ENCODE measurements around the gene ANKEF1. TPM values are rescaled to one million over a fixed set of nuclear protein-coding genes. Genes with fewer than 3 reads are reported as not detected.

Gene ANKEF1
- total and polyA plus RNA-seq, 10 of the 15 experiments (the other 5 are each of a cell fraction or from before 2014, with no cell fraction given) = 0.04 to 3.0 (median 0.89) TPM

GRCh38 chr20:10047427-10047826 is 12.6 kb downstream of the ANKEF1 start:
- 23% methylated on average over 4 of the region's 4 CpGs for WGBS (ENCODE audit: insufficient coverage, insufficient replicate concordance, low lambda C conversion rate, missing lambda C conversion rate)
- POLR2A ChIA-PET = no interaction called here

More at GRCh38 chr20:10047427-10047826, 12.6 kb downstream of the ANKEF1 start:
- Histone ChIP-seq H4K20me1 (ENCODE audit: control insufficient read depth, insufficient read depth) (no peaks in the 10 kb centered on the region), H3K4me1 (ENCODE audit: control insufficient read depth, insufficient read depth, low read length) (no peaks in the 10 kb centered on the region), H3K27ac (ENCODE audit: control insufficient read depth, insufficient read depth) (no peak overlapping the region), H3K4me3 (no peak overlapping the region), H3K36me3 (ENCODE audit: control insufficient read depth in 2 of 2, insufficient read depth in 2 of 2, low read length in 1 of 2) (no peaks in the 10 kb centered on the region), H3K27me3 (replicated peaks in 1 of 2; ENCODE audit: control insufficient read depth in 2 of 2, insufficient read depth in 2 of 2, low read length in 1 of 2) (no peaks in the 10 kb centered on the region), H3K79me2 (ENCODE audit: control insufficient read depth, insufficient read depth, low read length) (no peaks in the 10 kb centered on the region), H3K4me2 (ENCODE audit: control insufficient read depth, insufficient read depth) (no peak overlapping the region), H3K9ac (ENCODE audit: control insufficient read depth, insufficient read depth, low read length) (no peak overlapping the region), H3K9me3 (replicated peaks; ENCODE audit: control insufficient read depth, insufficient read depth, low read length) (no peaks in the 10 kb centered on the region), H2AFZ (ENCODE audit: control insufficient read depth, low read depth, low read length) (no peak overlapping the region)
- intact Hi-C loops (cut with micrococcal nuclease; ENCODE audit: unreplicated experiment) = no loop called here
- BruUV-seq (replicated peaks) = no TSS peak
- TF ChIP-seq CBFB (IDR thresholded peaks at IDR 0.05; ENCODE audit: low read depth) (no peak), REST (IDR thresholded peaks at IDR 0.05; ENCODE audit: low read depth, low read length) (no peak), ATF3 (IDR thresholded peaks at IDR 0.05; ENCODE audit: borderline replicate concordance, extremely low read depth, low read depth, low read length) (no peak), NR2F1 (conservative IDR thresholded peaks at IDR 0.05) (no peak), CBX3 (IDR thresholded peaks at IDR 0.05; ENCODE audit: borderline replicate concordance, low read depth) (no peak), YY1 (IDR thresholded peaks at IDR 0.05; ENCODE audit: low read depth, low read length) (no peak), PAX8 (IDR thresholded peaks at IDR 0.05) (no peak), CHD2 (IDR thresholded peaks at IDR 0.05; ENCODE audit: borderline replicate concordance, low read depth, low read length) (no peak)
- ATAC-seq = no peak
- in situ Hi-C loops (cut with MboI) = no loop called here
- no peak for DNase-seq (ENCODE audit: low read depth, low spot score)
- FAIRE-seq = no peak
- SMC1A ChIA-PET (ENCODE audit: uncharacterized antibody, unreplicated experiment) = interaction anchor here (0.6 kb wide), 1 partner anchor 345 kb away, joined by 3 read pairs; no protein-coding TSS in a partner anchor
- RAD21 ChIA-PET (ENCODE audit: unreplicated experiment) = no interaction called here
- CTCF ChIA-PET = interaction anchor here (0.8 to 1.3 kb wide), 2 partner anchors 43 to 379 kb away, joined by 3 to 4 read pairs; no protein-coding TSS in a partner anchor

All from GM12878 (cell line).